ENCODE measurements around the gene ZNRF1.
A peak's percentile ranks its signal among the peaks of the same experiment; 100 is the strongest.
"Not testable (repeated sequence)": the region's sequence is repeated elsewhere in the genome, so short reads cannot be mapped to it uniquely, and the experiment has no call there.

ZNRF1 gene

DNA sequence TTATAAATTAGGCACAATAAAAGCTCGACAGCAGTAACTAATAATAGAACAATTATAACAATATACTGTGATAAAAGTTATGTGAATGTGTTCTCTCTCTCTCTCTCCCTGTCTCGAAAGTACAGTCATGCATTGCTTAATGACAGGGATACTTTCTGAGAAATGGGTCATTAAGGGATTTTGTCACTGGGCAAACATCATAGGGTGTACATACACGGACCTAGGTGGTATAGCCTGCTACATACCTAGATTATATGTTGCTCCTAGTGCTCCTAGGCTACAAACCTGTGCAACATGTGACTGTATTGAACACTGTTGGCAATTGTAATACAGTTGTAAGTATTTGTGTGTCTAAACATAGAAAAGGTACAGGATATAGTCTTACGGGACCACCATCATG lies 6.9 kb downstream of the ZNRF1 start:
- Histone ChIP-seq H3K27ac (ENCODE audit: low read depth, low read length) (no peak overlapping the region), H3K4me1 (ENCODE audit: control insufficient read depth, insufficient read depth, low read length) (no peaks in the 10 kb centered on the region), H3K9ac (ENCODE audit: low read length) (no peak overlapping the region), H3K4me3 (ENCODE audit: low read length) (no peak overlapping the region), H3K27me3 (ENCODE audit: control insufficient read depth, insufficient read depth, low read length) (no peaks in the 10 kb centered on the region), H3K36me3 (ENCODE audit: control insufficient read depth, insufficient read depth, low read length) (no peaks in the 10 kb centered on the region)

DNA sequence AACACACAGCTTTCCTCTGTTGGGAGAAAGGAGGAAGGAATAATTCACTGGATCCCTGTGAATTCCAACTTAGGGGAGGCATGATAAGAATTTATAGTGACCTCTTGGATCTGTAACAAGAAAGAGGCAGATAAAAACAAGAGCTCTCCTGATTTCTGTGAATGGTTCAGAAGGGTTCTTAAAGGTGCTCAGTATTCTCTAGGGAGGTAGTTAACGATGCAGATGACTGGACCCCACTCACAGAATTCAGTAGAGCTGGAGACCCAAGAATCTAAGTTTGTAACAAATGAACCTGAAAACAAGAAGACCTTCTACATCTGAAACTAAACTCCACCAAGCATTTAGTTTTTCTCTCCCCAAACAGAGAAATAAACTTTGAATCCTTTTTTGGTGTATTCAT lies 8.6 kb downstream of the ZNRF1 start:
- no peaks in the 10 kb centered on the region for H3K27me3 ChIP-seq (ENCODE audit: control insufficient read depth, insufficient read depth, low read length)
- peaks cover 13% of the 10 kb centered on the region for H3K4me1 ChIP-seq (ENCODE audit: control insufficient read depth, insufficient read depth, low read length)
- no peak overlapping the region for H3K27ac ChIP-seq (ENCODE audit: low read depth, low read length)
- H3K36me3 ChIP-seq (ENCODE audit: control insufficient read depth, insufficient read depth, low read length) = no peaks in the 10 kb centered on the region
- H3K9ac ChIP-seq (ENCODE audit: low read length) = no peak overlapping the region
- H3K4me3 ChIP-seq (ENCODE audit: low read length) = no peak overlapping the region

DNA sequence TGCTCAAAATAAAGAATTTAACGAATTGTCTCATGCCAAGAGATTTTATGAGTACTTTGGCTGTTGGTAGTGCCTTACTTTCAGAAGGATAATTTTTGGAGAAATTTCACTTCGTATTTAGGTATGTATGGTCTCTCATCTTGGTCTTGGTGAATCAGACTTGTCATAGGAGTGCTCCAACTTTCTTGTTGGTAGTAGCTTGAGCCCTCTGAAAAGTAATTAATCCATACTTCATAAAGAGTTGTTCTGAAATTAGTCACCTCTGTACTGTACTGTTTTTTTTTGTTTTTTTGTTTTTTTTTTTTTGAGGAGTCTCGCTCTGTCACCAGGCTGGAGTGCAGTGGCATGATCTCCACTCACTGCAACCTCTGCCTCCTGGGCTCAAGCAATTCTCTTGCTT lies 11.6 kb downstream of the ZNRF1 start:
- Histone ChIP-seq H3K36me3 (ENCODE audit: control insufficient read depth, insufficient read depth, low read length) (no peaks in the 10 kb centered on the region), H3K4me3 (ENCODE audit: low read length) (no peak overlapping the region), H3K27me3 (ENCODE audit: control insufficient read depth, insufficient read depth, low read length) (no peaks in the 10 kb centered on the region), H3K9ac (ENCODE audit: low read length) (no peak overlapping the region), H3K27ac (ENCODE audit: low read depth, low read length) (no peak overlapping the region), H3K4me1 (ENCODE audit: control insufficient read depth, insufficient read depth, low read length) (peaks cover 16% of the 10 kb centered on the region)

DNA sequence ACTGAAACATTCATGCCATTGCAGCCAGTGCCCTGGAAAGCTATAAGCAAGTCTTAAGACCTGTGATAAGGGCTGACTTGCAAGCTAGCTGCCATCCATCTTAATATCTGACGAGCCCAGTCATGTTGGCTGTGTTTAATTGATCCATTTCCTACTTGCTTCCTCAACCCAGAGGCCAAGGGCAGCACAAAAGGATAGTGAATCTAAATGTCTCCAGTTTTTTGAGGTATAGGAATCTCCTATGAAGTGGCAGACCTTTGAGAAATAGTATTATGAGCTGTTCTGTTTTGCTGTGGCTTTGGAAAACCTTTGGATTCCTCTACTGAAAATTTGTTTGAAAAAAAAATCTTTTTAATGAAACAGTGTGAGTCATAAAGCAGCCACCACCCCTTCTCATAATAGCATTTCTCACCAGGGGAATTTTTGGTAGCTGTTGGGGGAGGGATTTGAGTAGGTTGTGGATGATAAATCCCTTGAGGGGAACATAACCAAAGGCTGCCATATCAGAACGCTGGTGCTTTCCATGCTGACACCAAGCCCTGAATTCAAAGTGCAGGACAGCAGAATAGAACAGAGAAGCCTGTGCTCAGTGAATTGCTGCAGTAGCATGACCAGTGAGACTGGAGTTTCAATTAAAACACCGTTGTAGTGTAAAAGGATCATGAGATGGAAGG lies 12.9 kb downstream of the ZNRF1 start:
- Histone ChIP-seq H3K27ac (ENCODE audit: low read depth, low read length) (peak overlapping the region; percentile 78), H3K9ac (ENCODE audit: low read length) (no peak overlapping the region), H3K4me3 (ENCODE audit: low read length) (peak overlapping the region; percentile 5), H3K4me1 (ENCODE audit: control insufficient read depth, insufficient read depth, low read length) (peaks cover 16% of the 10 kb centered on the region), H3K36me3 (ENCODE audit: control insufficient read depth, insufficient read depth, low read length) (no peaks in the 10 kb centered on the region), H3K27me3 (ENCODE audit: control insufficient read depth, insufficient read depth, low read length) (no peaks in the 10 kb centered on the region)

DNA sequence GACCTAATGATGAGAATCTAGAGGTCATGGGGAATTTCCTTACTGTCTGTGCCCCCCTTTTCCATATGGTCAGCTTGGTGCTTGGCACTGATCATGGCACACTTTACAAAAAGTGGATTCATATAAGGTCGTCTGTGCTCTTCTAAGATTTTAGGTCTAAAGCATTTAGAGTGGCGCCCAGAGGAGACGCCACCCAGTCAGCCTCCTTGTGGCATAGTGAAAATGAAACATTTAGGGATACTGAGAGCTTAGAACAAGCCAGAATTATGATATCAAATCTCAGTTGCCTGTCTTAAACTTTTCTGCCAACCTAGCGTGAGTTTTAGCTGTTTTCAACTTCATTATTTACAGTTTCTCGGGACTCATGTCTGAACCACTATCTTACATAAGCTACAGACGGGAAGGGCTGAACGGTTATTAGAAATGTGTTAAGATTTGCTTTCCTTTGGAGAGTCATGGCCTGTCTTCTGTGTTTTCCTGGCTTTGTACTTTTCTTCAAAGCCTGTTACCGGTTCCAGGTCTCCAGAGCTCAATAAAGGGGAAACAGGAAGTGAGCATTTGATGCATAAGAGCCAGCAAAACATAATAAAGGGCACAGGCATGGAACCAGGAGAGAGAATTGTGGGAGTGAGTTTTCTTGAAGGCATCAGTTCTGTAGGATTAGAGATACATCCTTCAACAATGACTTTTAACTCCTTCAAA lies 13.7 kb downstream of the ZNRF1 start:
- no peak overlapping the region for H3K4me3 ChIP-seq (ENCODE audit: low read length)

DNA sequence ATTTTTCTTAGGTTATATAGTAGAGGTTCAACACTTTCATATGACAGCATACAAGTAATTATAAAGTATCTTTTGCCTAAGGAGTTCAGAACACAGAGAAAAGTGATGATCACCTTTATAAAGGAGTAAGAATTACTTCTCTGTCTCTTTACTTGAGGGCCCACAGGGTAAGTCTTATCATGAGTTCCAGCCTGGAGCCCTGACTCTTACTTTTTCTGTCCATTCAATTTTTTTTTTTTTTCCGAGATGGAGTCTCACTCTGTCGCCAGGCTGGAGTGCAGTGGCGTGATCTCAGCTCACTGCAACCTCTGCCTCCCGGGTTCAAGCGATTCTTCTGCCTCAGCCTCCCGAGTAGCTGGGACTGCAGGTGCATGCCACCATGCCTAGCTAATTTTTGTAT lies 14.3 kb downstream of the ZNRF1 start:
- not testable (repeated sequence) for H3K27me3 ChIP-seq (ENCODE audit: control insufficient read depth, insufficient read depth, low read length); H3K9ac ChIP-seq (ENCODE audit: low read length); H3K36me3 ChIP-seq (ENCODE audit: control insufficient read depth, insufficient read depth, low read length); H3K4me3 ChIP-seq (ENCODE audit: low read length)
- Histone ChIP-seq H3K4me1 (ENCODE audit: control insufficient read depth, insufficient read depth, low read length) (peaks cover 22% of the 10 kb centered on the region), H3K27ac (ENCODE audit: low read depth, low read length) (peak overlapping the region; percentile 78)

More for the DNA sequence above, 13.7 kb downstream of the ZNRF1 start:
- H3K27ac ChIP-seq (ENCODE audit: low read depth, low read length) = peak overlapping the region; percentile 78
- H3K9ac ChIP-seq (ENCODE audit: low read length) = no peak overlapping the region
- H3K4me1 ChIP-seq (ENCODE audit: control insufficient read depth, insufficient read depth, low read length) = peaks cover 20% of the 10 kb centered on the region
- no peaks in the 10 kb centered on the region for H3K36me3 ChIP-seq (ENCODE audit: control insufficient read depth, insufficient read depth, low read length)
- H3K27me3 ChIP-seq (ENCODE audit: control insufficient read depth, insufficient read depth, low read length) = no peaks in the 10 kb centered on the region

DNA sequence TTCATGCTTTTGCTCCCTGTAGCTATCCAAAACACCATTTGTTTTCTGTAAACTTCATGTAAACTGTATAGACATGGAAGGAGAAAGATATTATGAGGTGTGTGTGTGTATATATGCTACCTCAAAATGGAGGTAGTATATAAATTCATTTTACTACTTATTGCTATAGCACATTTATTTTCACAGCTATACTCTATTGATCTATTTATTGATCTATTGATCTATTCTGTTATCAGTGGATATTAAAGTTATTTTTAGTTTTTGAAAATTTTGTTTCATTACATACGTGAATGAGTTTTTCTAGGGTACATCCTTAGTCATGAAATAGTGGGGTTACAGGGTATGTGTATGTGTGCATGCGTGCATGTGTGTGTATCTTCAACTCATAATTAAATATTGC lies 15.5 kb downstream of the ZNRF1 start:
- Histone ChIP-seq H3K36me3 (ENCODE audit: control insufficient read depth, insufficient read depth, low read length) (no peaks in the 10 kb centered on the region), H3K27me3 (ENCODE audit: control insufficient read depth, insufficient read depth, low read length) (no peaks in the 10 kb centered on the region), H3K4me1 (ENCODE audit: control insufficient read depth, insufficient read depth, low read length) (peaks cover 22% of the 10 kb centered on the region), H3K4me3 (ENCODE audit: low read length) (no peak overlapping the region), H3K9ac (ENCODE audit: low read length) (no peak overlapping the region), H3K27ac (ENCODE audit: low read depth, low read length) (no peak overlapping the region)

DNA sequence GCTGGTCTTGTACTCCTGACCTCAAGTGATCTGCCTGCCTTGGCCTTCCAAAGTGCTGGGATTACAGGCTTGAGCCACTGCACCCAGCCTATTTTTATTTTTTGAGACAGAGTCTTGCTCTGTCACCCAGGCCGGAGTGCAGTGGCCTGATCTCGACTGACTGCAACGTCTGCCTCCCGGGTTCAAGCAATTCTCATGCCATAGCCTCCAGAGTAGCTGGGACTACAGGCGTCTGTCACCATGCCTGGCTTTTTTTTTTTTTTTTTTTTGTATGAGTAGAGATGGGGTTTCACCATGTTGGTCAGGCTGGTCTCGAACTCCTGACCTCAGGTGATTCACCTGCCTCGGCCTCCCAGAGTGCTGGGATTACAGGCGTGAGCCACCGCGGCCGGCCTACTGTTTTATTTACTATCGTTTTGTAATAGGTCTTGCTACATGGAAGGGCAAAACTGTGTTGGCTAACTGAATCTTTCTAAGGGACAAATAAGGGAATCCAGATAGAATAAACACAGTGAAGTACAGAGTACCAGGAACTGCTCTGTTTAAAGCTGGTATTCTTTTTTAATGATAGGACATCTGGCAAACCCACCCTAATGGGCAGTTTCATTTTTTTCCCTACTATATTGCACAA lies 17.7 kb downstream of the ZNRF1 start:
- peaks cover 17% of the 10 kb centered on the region for H3K4me1 ChIP-seq (ENCODE audit: control insufficient read depth, insufficient read depth, low read length)
- not testable (repeated sequence) for H3K27ac ChIP-seq (ENCODE audit: low read depth, low read length); H3K36me3 ChIP-seq (ENCODE audit: control insufficient read depth, insufficient read depth, low read length); H3K4me3 ChIP-seq (ENCODE audit: low read length); H3K9ac ChIP-seq (ENCODE audit: low read length); H3K27me3 ChIP-seq (ENCODE audit: control insufficient read depth, insufficient read depth, low read length)

DNA sequence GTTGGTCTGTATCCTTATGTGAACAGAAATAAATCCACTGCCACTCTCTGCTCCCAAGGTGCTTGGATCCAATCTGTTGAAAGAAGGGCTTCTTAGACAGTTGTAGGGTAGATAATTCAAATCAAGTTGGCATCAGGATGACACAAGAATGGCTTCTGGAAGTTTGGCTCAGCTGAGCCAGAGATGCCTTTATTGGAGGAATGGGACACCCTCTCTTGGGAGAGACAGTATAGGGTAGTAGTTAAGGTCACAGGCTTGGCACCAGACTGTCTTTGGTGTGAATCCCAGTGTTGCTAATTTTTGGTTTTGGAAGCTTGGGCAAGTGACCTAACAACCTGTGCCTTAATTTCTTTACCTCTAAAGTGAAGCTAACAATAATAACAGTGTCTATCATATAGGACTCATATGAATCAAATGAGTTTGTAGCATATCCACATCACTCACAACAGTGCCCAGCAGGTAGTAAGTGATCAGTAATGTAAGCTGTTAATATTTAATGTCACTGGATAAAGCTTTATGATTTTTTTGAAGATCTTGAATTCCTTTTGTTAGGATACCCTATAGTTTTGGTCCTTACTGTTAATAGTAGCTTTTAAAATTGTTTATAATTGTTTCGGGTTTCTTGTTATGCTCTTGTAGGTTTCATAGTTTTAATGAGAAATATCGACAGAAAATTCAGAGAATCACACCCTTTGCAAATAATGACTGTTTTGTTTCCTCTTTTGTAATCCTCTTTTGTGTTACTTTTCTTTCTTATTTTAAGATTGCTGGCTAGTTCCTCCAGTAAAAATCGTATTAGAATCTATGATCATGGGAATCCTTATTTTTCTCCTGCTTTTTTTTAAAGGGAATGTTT lies 19.1 kb downstream of the ZNRF1 start:
- H3K9ac ChIP-seq (ENCODE audit: low read length) = no peak overlapping the region
- no peak overlapping the region for H3K4me3 ChIP-seq (ENCODE audit: low read length)
- no peaks in the 10 kb centered on the region for H3K27me3 ChIP-seq (ENCODE audit: control insufficient read depth, insufficient read depth, low read length)
- H3K4me1 ChIP-seq (ENCODE audit: control insufficient read depth, insufficient read depth, low read length) = peaks cover 6% of the 10 kb centered on the region
- no peaks in the 10 kb centered on the region for H3K36me3 ChIP-seq (ENCODE audit: control insufficient read depth, insufficient read depth, low read length)
- no peak overlapping the region for H3K27ac ChIP-seq (ENCODE audit: low read depth, low read length)

DNA sequence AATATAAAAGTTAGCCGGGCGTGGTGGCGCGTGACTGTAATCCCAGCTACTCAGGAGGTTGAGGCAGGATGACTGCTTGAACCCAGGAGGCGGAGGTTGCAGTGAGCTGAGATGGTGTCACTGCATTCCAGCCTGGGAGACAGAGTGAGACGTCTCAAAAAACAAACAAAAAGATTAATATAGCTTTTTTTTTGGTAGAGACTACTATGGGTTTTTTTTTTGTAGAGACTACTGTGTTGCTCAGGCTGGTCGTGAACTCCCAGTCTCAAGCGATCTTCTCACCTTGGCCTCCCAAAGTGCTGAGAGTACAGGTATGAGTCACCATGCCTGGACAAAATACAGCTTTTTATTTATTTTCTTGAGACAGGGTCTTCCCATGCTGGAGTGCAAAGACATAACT lies 20.2 kb downstream of the ZNRF1 start:
- no peak overlapping the region for H3K27ac ChIP-seq (ENCODE audit: low read depth, low read length)
- H3K36me3 ChIP-seq (ENCODE audit: control insufficient read depth, insufficient read depth, low read length) = no peaks in the 10 kb centered on the region
- H3K27me3 ChIP-seq (ENCODE audit: control insufficient read depth, insufficient read depth, low read length) = no peaks in the 10 kb centered on the region
- no peak overlapping the region for H3K9ac ChIP-seq (ENCODE audit: low read length)
- no peak overlapping the region for H3K4me3 ChIP-seq (ENCODE audit: low read length)
- peaks cover 6% of the 10 kb centered on the region for H3K4me1 ChIP-seq (ENCODE audit: control insufficient read depth, insufficient read depth, low read length)

DNA sequence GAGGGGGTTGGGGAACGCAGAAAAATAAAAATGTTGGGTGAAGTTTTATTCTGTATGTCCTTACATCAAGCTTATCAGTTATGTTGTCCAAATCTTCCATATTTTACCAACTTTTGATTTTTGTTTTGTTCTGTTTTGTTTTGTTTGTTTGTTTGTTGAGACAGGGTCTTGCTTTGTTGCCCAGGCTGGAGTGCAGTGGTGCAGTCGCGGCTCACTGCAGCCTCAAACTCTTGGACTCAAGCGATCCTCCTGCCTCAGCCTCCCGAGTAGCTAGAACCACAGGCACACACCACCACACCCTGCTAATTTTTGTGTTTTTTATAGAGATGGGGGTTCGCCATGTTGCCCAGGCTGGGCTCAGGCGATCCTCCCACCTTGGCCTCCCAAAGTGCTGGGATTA lies 20.8 kb downstream of the ZNRF1 start:
- Histone ChIP-seq H3K27ac (ENCODE audit: low read depth, low read length) (no peak overlapping the region), H3K9ac (ENCODE audit: low read length) (no peak overlapping the region), H3K36me3 (ENCODE audit: control insufficient read depth, insufficient read depth, low read length) (no peaks in the 10 kb centered on the region), H3K4me1 (ENCODE audit: control insufficient read depth, insufficient read depth, low read length) (peaks cover 6% of the 10 kb centered on the region), H3K4me3 (ENCODE audit: low read length) (no peak overlapping the region), H3K27me3 (ENCODE audit: control insufficient read depth, insufficient read depth, low read length) (no peaks in the 10 kb centered on the region)

DNA sequence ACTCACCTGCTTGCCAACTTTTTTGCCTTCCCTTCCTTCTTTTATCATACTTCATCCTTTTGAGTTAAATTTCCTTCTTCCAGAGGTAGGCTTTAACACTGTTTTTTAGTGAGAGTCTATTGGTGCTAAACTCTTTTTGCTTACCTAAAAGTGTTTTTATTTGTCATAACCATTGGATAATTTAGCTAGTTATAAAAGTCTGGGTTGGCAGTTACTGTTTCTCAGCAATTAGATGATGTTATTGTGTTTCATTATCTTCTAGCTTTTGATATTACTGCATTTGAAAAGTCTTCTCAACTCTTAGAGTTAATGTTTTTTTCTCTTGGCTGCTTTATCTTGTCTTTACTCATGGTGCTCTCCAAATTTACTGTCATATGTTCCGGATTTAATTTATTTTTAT lies 22.6 kb downstream of the ZNRF1 start:
- Histone ChIP-seq H3K27me3 (ENCODE audit: control insufficient read depth, insufficient read depth, low read length) (no peaks in the 10 kb centered on the region), H3K4me3 (ENCODE audit: low read length) (no peak overlapping the region), H3K9ac (ENCODE audit: low read length) (no peak overlapping the region), H3K36me3 (ENCODE audit: control insufficient read depth, insufficient read depth, low read length) (no peaks in the 10 kb centered on the region), H3K4me1 (ENCODE audit: control insufficient read depth, insufficient read depth, low read length) (peaks cover 11% of the 10 kb centered on the region), H3K27ac (ENCODE audit: low read depth, low read length) (no peak overlapping the region)
